HG02759 (cell line): ENCODE measurements around the gene USH2A.

Source experiments
- ATAC-seq: cut with Tn5 transposase; IDR thresholded peaks from one replicate; pipeline ENCODE4 v1.9.1; 2021; ENCODE audit warnings: mild to moderate bottlenecking, moderate library complexity; ENCODE audit not compliant: unreplicated experiment

USH2A gene

DNA sequence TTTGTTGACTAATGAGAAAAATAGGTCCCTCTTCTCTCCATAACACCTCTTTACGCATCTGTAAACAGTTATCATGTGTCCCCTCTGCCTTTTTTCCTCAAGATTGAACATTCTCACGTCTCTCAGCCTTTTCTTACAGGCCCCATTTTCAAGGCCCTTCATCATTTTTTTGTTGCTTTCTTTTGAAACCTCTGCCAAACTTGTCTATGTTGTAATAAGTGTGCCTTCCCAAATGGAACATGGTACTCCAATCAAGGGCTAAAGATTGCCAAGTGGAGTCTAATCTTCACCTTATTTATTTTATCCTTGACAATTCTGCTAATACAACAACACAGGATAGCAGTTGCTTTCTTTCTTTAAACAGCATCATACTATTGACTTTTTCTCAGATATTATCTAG, 280.3 kb downstream of the USH2A start:
- ATAC-seq = no peak

DNA sequence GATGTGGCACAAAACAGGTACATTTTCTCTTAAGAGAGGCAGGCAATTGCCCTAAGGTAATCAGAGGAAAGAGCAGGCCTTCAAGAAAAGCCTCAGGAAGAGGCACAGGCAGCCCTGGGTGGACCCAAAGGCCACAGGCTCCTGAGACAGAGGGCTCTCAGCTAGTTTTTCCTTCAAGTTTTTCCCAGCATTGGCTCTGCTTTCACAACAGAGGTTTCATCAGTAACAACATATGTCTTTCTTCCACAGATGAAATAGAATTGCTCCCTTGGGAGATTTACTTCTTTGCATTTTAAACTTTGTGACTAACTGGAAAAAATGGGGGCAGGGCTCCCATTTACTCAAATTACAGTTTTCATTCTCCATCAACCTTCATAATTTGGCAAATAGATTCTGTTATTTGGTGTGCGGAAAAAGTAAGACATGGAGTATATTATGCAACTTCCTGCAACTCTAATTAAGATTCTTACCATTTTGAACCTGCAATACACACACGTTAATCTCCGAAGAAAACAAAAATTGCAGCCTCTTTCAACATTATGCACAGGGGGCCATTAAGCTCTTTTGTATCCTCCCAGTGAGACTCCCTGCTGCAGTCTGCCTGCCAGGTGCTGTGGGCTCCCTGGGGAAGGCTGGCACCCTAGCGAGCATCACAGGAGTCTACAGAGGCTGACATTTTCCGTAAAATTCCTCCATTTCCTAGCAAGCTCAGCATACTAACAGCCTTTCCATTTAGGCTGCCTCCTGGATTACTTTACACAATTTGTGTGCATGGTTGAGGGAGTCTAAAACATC, 282.3 kb downstream of the USH2A start:
- ATAC-seq = no peak

DNA sequence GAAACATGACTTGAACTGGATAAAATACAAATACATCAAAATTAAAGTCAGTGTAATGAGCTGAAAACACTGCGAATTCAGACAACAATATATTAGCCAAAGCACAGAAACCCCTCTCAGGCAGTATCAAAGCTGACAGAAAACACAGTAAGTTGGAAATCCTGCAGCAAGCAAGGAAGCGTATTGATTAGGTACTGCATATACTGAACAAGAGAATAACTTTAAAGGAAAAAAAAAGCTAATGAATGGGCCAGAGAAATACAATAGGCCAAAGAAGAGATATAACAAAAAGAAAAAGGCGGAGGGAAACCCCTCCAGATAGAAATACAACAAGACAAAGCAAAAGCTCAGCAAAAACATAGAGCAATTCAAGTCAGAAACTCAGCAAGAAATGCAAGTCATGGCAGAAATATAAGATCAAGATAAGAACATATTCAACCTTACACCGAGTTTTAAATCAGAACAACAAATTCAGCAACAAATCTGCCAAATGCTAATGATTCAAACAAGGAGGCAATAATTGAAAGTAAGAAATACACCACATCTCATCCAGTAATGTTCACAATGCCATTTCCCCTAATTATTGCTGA, 299.0 kb downstream of the USH2A start:
- ATAC-seq = no peak

DNA sequence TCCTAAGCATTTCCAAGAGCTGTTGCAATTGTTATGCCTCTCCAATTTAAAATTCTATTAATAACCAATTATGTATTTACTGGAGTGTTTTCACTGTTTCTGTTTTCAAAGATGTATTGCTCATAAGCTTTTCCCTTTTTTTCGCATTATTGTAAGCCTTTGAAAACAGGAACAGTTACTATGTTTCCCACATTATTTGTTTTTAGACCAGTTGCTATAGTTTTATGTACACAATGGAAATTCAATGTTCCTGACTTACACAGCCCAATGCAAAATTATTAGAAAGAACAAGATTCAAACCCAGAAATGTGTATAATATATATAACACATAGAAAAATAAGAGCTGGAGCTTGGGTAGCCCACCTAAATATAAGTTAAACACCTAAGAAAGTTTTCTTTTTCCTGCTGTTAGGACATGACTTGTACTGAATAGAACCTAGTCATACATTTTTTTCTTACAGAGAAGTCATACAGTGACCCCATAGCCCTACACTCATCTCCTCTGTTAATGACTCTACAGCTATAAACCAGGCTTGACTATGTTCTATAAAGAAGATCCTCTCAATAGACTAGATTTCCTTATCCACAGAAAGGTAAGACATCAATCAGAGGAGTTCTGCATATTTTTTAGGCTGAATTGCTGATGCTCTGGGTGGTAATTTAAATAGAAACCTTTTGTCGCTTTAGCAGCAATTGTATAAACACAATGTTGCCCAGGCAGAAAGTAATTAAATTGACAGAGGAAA, 299.6 kb downstream of the USH2A start:
- no peak for ATAC-seq

DNA sequence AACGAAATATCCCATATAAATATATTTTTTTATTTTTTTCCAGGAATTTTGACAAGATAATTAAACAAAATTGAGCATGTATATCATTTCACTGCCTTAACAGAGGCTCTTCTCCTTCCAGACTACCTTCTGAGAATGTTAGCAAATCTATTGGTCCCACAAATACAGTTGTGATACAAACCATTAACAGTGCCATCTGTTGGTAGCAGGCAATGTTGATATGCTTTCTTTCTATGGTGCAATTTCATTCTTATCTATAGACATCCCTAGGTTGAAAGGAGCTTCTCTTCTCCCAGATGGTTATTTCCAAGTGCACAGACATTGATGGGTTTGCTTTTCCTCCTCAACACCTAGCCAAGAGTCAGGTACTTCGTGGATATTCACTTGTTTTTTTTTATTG, 303.6 kb downstream of the USH2A start:
- peak; percentile 58 for ATAC-seq

DNA sequence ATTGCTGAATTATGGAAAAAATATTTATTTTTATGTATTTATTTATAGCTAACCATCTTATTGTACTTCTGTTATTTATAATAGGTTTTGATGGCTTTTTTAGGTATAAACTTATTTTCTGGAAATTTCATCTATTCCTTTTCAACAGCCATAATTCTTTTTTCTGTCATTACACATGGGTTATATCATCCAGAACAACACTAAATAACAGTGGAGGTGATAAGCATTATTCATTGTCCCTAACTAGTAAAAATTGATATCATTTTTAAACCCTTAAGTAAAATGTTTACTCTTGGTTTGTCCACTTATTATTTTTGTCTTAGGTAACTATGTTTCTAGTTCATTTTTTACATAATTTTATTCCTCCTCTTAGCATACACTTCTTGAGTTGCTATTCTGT, 309.1 kb downstream of the USH2A start:
- ATAC-seq = no peak

DNA sequence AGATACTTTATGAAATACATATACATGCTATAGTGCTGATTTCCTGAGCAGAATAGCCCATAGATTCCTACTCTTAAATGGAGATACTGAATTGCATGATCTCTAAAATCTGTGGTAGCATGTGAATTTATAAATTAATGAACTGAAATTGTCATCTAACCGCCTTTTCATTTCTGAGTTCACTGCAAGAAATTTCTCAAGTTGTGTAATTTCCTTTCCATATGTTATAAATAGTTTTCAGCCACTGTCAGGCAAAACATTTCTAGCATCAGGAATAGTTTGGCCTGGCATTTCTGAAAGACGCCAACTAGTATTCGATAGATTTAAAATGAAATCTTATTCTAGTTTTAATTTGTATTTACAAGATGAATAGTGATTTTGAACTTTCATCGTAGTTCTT, 310.1 kb downstream of the USH2A start:
- ATAC-seq = no peak

DNA sequence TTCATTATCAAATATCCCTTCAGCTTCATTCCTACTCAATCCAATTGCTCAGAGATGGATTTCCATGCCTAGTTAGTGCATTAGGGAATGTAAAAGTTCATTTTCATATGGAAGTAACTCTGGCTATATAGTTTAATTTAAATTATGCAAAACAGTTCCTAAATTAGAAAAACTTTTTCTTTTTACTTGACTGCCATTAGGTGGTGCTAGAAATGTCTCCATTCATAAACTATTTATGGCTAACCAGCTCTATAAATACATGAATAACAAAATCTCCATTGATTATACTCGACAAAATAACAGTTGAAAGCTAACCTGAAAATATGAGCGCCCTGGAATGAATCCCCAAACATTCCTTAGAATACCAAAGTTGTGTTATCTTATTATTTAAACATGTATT, 311.4 kb downstream of the USH2A start:
- ATAC-seq = no peak

DNA sequence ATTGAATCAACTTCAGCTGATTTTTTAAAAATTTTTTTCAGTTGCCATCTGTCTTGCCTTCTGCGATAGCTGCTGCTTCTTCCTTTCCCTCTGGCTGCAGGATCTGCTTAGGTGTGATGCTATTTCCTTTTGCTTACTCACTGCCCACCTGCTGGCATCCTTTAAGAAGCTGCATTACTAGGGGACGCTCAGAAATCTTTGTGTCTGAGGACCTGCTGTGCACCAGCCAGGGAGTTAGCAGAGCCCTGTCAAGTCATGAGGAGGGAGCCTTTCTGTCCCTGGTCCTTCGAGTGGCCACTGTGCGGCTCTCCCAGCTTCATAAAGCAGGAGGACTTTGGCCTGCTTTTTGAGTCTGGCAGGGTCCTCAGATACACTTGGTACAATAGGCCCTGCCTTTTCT, 327.8 kb downstream of the USH2A start:
- no peak for ATAC-seq

DNA sequence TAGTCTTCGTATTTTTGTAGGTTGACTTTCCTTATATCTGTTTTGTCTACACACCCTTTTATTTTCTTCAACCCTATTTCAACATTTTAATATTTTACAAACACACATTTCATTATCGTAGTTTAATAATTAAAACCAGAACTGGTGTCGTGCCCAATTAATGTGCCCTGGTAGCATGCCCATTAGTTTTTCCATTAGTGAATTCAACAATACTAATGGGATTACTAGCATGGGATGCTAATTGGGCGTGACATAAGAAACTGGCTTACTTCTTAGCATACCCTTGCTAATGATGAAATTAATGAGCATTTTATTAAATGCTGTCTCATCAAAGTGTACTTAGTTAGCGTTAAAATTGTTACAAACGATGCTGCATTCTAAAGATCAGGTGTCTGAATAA, 332.7 kb downstream of the USH2A start:
- ATAC-seq = no peak

DNA sequence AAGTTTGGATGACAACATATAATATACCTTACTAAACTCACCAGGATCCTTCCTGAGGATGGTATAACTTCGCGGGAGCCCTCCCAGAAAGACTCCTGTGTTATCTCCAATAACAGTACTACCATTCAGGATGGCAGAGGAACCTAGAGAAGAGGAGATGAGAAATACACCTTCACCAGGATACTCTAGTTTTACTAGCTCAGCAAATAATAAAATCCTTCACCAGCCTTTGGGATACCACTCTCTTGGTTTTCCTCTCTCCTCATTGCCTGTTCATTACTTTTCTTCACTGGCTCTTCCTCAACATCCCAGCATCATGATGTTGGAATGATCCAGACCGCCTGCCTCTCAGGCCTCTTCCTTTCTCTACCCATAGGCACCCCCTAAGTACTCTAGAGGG, 336.6 kb downstream of the USH2A start:
- no peak for ATAC-seq

DNA sequence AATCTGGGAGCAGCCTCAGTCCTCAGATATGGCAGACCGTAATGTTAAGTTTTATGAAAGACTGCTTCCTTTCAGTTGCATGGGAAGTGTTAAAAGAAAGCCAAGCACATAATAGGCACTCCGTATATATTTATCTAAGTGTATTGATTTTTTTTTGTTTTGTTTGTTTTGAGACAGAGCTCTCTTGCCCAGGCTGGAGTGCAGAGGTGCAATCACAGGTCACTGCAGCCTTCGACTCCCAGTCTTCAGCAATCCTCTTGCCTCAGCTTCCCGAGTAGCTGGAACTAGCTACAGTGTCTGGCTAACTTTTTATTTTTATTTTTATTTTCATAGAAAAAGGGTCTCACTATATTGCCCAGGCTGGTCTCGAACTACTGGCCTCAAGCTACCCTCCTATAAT, 341.8 kb downstream of the USH2A start:
- ATAC-seq = no peak

DNA sequence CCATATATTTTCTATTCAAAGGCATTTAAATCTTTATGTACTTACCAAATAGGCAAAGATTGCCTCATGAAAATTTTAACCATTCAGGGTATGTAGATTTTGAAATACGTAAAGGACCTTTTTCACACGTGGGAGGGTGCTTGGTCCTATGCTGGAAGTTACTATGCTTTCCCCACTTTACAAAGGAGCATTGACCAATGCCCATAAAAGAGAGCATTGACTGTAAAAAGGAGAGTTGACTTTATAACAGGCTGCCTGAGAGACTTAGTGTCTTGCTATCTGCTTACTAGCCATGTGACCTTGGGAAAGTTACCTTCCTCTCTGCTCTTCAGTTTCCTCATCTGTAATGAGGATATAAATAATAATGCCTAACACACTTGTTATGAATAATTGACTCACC, 346.5 kb downstream of the USH2A start:
- ATAC-seq = no peak

DNA sequence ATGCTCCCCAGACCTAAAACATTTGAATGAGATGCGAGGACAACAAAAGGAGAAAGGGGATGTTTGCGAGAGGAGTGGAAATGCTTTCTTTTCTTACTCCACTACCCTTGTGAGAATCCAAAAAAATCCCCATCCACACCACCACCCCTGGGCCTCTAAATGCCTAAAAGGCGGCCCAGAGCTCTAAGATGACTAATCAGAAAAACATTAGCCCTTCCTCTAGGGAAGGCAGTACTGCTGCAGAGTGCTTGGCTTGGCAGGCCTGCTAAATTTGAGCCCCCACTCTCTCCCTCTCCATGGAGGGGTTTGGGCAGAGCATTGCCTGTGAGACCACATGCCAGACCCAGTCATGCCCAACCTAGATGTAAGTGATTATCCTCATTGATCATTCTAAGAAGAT, 347.9 kb downstream of the USH2A start:
- peak; percentile 38 for ATAC-seq

DNA sequence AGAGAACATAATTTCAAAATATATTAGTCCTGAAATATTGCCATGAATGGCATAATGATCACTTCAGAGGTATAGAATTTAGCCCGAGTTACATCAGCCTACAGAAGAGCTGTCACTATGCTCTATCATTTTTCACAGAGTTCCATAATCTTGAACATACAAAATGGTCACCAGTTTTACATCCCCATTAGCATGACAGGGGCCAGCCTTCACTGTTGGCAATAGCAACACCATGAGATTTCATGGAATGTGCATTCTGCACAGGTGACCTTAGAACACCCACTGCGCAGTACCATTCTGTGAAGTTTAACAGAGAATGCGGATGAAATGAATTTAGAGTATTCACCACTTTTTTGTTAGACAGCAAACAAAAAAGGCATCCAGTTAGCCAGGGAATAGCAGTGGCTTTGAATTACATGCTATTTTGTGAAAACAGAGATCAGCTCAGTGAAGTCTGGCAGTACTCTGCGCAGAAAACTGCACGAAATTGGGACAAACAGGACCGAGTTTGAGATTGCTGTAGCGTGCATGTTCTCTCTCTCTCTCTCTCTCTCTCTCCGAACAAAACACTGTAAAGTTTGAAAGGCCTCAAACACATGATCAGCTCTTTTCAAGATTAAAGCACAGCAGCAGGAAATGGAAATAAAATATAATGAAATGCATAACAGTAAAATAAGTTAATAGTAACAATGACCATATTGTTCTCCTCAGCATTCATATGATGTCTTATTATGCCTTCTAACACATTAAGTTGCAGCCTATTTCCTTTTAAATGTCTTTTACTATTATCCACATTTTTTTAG, 349.3 kb downstream of the USH2A start:
- no peak for ATAC-seq

DNA sequence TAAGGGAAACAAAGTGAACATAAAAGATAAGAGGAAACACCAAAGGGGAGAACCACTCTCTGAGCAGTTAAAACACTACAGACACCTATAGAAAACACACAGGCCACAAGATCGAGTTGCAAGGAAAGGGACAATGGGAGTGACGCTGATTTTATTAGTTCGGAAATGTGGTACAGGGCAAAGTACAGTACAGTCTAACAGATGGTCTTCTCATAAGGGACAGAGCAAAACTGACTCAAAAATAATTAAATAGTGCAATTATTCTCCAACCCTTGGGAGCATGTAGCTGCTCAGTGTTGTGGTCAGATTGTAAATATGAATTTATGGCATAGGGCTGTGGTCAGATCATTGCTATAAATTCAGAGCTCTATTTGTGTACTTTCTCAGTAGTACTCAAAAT, 352.0 kb downstream of the USH2A start:
- no peak for ATAC-seq

DNA sequence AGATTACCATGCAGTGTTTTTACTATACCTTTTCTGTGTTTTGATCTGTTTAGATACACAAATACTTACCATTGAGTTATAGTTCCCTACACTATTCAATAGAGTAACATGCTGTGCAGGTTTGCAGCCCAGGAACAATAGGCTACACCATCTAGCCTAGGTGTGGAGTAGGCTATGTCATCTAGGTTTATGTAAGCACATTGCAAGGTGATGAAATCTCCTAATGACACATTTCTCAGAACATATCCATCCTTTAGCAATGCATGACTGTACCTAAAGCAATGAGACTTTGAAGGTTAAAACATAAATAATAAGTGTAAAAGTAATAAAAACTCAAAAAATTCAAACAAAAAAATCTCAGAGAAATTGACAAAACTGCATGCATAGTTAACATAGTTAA, 358.6 kb downstream of the USH2A start:
- no peak for ATAC-seq

DNA sequence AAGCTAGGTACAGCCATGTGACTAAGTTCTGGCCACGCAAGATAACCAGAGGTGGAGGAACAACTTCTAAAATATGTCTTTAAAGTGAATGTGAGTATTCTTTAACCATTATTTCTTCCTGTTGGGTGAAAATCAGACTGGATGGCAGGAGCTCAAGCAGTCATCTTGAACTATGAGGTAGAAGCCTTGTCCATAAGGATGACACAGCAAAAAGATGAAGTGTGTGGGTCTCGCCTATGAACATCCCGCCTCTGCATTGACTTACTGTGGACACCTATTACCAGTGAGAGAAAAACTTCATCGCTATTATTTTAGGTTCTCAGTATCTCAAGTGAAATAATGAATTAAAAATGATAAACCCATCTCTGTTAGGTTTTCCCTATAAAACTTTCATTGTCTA, 365.3 kb downstream of the USH2A start:
- ATAC-seq = no peak

DNA sequence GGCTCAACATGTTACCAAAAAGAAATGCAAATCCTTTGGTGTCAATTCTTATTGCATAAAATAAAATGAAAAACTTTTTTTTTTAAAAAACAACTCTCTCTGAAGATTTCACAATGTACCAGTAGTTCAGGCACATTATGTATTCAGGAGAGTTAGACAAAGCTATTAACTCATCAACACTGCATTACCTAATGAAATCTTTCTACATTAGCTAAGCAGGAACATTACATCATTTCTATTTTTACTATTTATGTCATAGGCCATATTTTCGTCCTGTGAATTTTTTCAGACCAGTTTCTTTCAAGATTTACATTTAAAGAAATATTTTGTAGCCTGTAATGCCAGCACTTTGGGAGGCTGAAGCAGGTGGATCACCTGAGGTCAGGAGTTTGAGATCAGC, 366.2 kb downstream of the USH2A start:
- no peak for ATAC-seq

DNA sequence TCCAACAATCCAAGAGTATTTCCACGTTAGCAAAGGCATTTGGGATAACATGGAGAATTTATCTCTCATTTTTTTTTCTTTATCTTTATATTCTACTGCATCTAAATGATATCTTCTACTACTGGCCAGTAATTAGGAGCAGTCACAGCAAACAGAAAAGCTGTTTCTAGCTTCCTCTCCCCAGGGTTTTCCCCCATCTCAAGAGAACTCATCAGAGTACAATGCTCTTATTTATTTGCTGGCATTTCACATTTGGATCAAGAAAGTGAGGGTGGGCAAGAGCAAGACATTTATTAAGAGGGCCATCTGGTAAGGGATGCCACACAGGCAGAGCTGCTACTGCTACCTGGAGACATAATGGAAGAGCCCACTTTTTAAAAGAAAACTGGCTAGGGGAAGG, 368.2 kb downstream of the USH2A start:
- ATAC-seq = no peak

DNA sequence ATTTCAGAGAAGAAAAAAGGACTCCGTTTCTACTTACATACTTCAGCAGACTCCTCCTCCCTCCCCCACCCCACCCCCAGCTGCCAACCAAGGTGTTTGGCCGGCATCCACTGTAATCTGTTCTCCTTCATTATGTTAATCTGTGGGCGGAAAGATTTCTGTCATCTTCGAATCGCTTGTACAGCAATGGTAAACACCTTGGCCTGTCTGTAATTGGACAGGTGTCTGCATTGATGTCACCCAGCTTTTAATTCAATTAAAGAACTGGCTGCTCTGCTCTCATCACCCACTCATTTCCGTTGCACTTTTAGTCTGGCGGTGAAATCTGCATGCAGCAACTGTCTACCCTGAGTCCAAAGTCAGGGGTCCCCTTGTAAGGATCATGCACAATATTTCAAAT, 368.6 kb downstream of the USH2A start:
- no peak for ATAC-seq
